HEK293 (cell line): Measurements from ENCODE around the gene CAB39.
A peak's percentile ranks its signal among the peaks of the same experiment; 100 is the strongest.

ENCODE experiments used
- BCL11A ChIP-seq: fragments of 450-650 bp; formaldehyde crosslinking; IDR thresholded peaks from 2 replicates; pipeline ENCODE4 v1.5.1; 2016; ENCODE audit warnings: low read depth, missing biosample characterization, missing genetic modification characterization
- GLIS1 ChIP-seq: fragments of 450-650 bp; formaldehyde crosslinking; IDR thresholded peaks from 2 replicates; pipeline ENCODE4 v1.5.1; 2016; ENCODE audit warnings: missing biosample characterization, missing genetic modification characterization
- MEIS1 ChIP-seq: sonication (generic); formaldehyde crosslinking; IDR thresholded peaks from 2 replicates; pipeline ENCODE4 v1.8.1; 2022; ENCODE audit warnings: missing genetic modification reagents, mild to moderate bottlenecking, borderline replicate concordance
- SCRT2 ChIP-seq: fragments of 450-650 bp; formaldehyde crosslinking; IDR thresholded peaks from 2 replicates; pipeline ENCODE4 v1.5.1; 2016; ENCODE audit warnings: missing biosample characterization, missing genetic modification characterization
- TCF7L2 ChIP-seq: IDR thresholded peaks from 2 replicates; pipeline ENCODE4 v1.6.1; 2011; ENCODE audit warnings: low read depth, mild to moderate bottlenecking, inconsistent platforms, low read length, moderate library complexity, borderline replicate concordance
- ZBTB10 ChIP-seq: fragments of 450-650 bp; formaldehyde crosslinking; IDR thresholded peaks from 2 replicates; pipeline ENCODE4 v1.5.1; 2016; ENCODE audit warnings: missing biosample characterization, missing genetic modification characterization
- ZBTB17 ChIP-seq: fragments of 450-650 bp; formaldehyde crosslinking; IDR thresholded peaks from 2 replicates; pipeline ENCODE4 v1.5.1; 2016; ENCODE audit warnings: missing biosample characterization, missing genetic modification characterization
- ZBTB20 ChIP-seq: fragments of 450-650 bp; formaldehyde crosslinking; IDR thresholded peaks from 2 replicates; pipeline ENCODE4 v1.5.1; 2016; ENCODE audit warnings: missing biosample characterization, missing genetic modification characterization
- ZFHX2 ChIP-seq: fragments of 450-650 bp; formaldehyde crosslinking; conservative IDR thresholded peaks from 2 replicates; pipeline ENCODE4 v1.5.1; 2016; ENCODE audit warnings: missing biosample characterization, missing genetic modification characterization
- ZFP3 ChIP-seq: fragments of 450-650 bp; formaldehyde crosslinking; IDR thresholded peaks from 2 replicates; pipeline ENCODE4 v1.5.1; 2016; ENCODE audit warnings: low read depth, missing biosample characterization, missing genetic modification characterization
- ZNF10 ChIP-seq: fragments of 450-650 bp; formaldehyde crosslinking; IDR thresholded peaks from 2 replicates; pipeline ENCODE4 v1.5.1; 2017; ENCODE audit warnings: missing biosample characterization, missing genetic modification characterization
- ZNF169 ChIP-seq: fragments of 450-650 bp; formaldehyde crosslinking; IDR thresholded peaks from 2 replicates; pipeline ENCODE4 v1.5.1; 2016; ENCODE audit warnings: missing biosample characterization, missing genetic modification characterization
- ZNF18 ChIP-seq: fragments of 450-650 bp; formaldehyde crosslinking; IDR thresholded peaks from 2 replicates; pipeline ENCODE4 v1.5.1; 2016; ENCODE audit warnings: missing biosample characterization, missing genetic modification characterization
- ZNF223 ChIP-seq: fragments of 450-650 bp; formaldehyde crosslinking; IDR thresholded peaks from 2 replicates; pipeline ENCODE4 v1.5.1; 2016; ENCODE audit warnings: missing biosample characterization, missing genetic modification characterization
- ZNF26 ChIP-seq: fragments of 450-650 bp; formaldehyde crosslinking; IDR thresholded peaks from 2 replicates; pipeline ENCODE4 v1.5.1; 2016; ENCODE audit warnings: missing biosample characterization, missing genetic modification characterization
- ZNF404 ChIP-seq: fragments of 450-650 bp; formaldehyde crosslinking; IDR thresholded peaks from 2 replicates; pipeline ENCODE4 v1.5.1; 2017; ENCODE audit warnings: missing biosample characterization, missing genetic modification characterization
- ZNF501 ChIP-seq: fragments of 450-650 bp; formaldehyde crosslinking; IDR thresholded peaks from 2 replicates; pipeline ENCODE4 v1.5.1; 2016; ENCODE audit warnings: missing biosample characterization, missing genetic modification characterization
- ZNF529 ChIP-seq: fragments of 450-650 bp; formaldehyde crosslinking; IDR thresholded peaks from 2 replicates; pipeline ENCODE4 v1.5.1; 2017; ENCODE audit warnings: missing genetic modification characterization, missing biosample characterization; ENCODE audit not compliant: insufficient replicate concordance
- ZNF610 ChIP-seq: fragments of 450-650 bp; formaldehyde crosslinking; IDR thresholded peaks from 2 replicates; pipeline ENCODE4 v1.5.1; 2016; ENCODE audit warnings: missing biosample characterization, missing genetic modification characterization, borderline replicate concordance
- ZNF645 ChIP-seq: fragments of 450-650 bp; formaldehyde crosslinking; IDR thresholded peaks from 2 replicates; pipeline ENCODE4; 2016; ENCODE audit warnings: missing biosample characterization, missing genetic modification characterization
- ZNF670 ChIP-seq: fragments of 450-650 bp; formaldehyde crosslinking; IDR thresholded peaks from 2 replicates; pipeline ENCODE4 v1.5.1; 2016; ENCODE audit warnings: missing biosample characterization, missing genetic modification characterization, low read depth
- TF ChIP-seq, protein P1 (sequence below): fragments of 450-650 bp; formaldehyde crosslinking; IDR thresholded peaks from 2 replicates; pipeline ENCODE4 v1.5.1; 2016; ENCODE audit warnings: missing biosample characterization, missing genetic modification characterization
- TF ChIP-seq, protein P2 (sequence below): fragments of 450-650 bp; formaldehyde crosslinking; IDR thresholded peaks from 2 replicates; pipeline ENCODE4 v1.5.1; 2016; ENCODE audit warnings: missing biosample characterization, missing genetic modification characterization
- TF ChIP-seq, protein P3 (sequence below): fragments of 450-650 bp; formaldehyde crosslinking; IDR thresholded peaks from 2 replicates; pipeline ENCODE4 v1.5.1; 2016; ENCODE audit warnings: missing biosample characterization, missing genetic modification characterization
- TF ChIP-seq, protein P4 (sequence below): fragments of 450-650 bp; formaldehyde crosslinking; IDR thresholded peaks from 2 replicates; pipeline ENCODE4 v1.5.1; 2016; ENCODE audit warnings: missing biosample characterization, missing genetic modification characterization

Gene CAB39

DNA sequence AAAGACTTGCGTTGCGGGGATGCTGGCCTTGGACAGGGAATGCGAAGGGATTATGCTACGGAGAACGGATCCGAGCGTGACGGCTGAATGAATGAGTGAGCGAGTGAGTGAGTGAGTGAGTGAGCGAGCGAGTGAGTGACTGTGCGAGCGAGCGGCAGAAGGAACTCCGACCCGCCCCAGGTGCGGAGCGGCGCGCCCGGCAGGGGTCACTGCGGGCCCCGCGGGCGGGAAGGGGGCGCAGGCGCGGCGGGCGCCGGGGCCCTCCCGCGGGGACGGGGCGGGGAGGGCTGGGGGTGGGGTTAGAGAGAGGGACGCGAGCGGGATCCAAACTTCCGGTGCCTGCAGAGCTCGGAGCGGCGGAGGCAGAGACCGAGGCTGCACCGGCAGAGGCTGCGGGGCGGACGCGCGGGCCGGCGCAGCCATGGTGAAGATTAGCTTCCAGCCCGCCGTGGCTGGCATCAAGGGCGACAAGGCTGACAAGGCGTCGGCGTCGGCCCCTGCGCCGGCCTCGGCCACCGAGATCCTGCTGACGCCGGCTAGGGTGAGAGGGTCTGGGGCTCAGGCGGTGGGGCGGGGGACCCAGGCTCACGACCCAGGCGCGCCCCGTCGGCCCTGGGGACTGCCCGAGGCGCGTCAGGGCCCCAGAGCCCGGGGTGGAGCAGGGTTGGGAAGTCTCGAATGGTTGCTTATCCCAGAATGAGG, 152.1 kb downstream of the CAB39 start, which contains the start of gene ITM2C (continued):
- TF ChIP-seq, protein P1, sequence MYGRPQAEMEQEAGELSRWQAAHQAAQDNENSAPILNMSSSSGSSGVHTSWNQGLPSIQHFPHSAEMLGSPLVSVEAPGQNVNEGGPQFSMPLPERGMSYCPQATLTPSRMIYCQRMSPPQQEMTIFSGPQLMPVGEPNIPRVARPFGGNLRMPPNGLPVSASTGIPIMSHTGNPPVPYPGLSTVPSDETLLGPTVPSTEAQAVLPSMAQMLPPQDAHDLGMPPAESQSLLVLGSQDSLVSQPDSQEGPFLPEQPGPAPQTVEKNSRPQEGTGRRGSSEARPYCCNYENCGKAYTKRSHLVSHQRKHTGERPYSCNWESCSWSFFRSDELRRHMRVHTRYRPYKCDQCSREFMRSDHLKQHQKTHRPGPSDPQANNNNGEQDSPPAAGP = peak; percentile 67
- TF ChIP-seq, protein P2, sequence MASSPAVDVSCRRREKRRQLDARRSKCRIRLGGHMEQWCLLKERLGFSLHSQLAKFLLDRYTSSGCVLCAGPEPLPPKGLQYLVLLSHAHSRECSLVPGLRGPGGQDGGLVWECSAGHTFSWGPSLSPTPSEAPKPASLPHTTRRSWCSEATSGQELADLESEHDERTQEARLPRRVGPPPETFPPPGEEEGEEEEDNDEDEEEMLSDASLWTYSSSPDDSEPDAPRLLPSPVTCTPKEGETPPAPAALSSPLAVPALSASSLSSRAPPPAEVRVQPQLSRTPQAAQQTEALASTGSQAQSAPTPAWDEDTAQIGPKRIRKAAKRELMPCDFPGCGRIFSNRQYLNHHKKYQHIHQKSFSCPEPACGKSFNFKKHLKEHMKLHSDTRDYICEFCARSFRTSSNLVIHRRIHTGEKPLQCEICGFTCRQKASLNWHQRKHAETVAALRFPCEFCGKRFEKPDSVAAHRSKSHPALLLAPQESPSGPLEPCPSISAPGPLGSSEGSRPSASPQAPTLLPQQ (tag by site-specific recombination) = no peak
- no peak for TF ChIP-seq ZNF18 (tag by site-specific recombination)
- TF ChIP-seq ZNF26 (tag by site-specific recombination) = no peak
- TF ChIP-seq ZBTB20 (tag by site-specific recombination) = no peak; the same call in 1 of the 2 replicates
- no peak for TF ChIP-seq ZNF670
- TF ChIP-seq ZNF169 = no peak
- no peak for TF ChIP-seq ZNF529 (tag by site-specific recombination)
- TF ChIP-seq BCL11A = 0 out of 2 replicates have a peak, but pooled peaks have one; percentile 48
- TF ChIP-seq MEIS1 (CRISPR knock-in tag) = no peak
- no peak for TF ChIP-seq ZFHX2 (tag by site-specific recombination)
- TF ChIP-seq ZNF223 (tag by site-specific recombination) = 0 out of 2 replicates have a peak, but pooled peaks have one; percentile 22
- TF ChIP-seq ZNF404 (tag by site-specific recombination) = no peak
- TF ChIP-seq ZFP3 (tag by site-specific recombination) = no peak
- TF ChIP-seq ZBTB17 = peak; percentile 85
- peak; percentile 98 for TF ChIP-seq ZNF610 (tag by site-specific recombination)
- peak; percentile 39 for TF ChIP-seq GLIS1 (tag by site-specific recombination)
- TF ChIP-seq SCRT2 (tag by site-specific recombination) = no peak
- TF ChIP-seq, protein P3, sequence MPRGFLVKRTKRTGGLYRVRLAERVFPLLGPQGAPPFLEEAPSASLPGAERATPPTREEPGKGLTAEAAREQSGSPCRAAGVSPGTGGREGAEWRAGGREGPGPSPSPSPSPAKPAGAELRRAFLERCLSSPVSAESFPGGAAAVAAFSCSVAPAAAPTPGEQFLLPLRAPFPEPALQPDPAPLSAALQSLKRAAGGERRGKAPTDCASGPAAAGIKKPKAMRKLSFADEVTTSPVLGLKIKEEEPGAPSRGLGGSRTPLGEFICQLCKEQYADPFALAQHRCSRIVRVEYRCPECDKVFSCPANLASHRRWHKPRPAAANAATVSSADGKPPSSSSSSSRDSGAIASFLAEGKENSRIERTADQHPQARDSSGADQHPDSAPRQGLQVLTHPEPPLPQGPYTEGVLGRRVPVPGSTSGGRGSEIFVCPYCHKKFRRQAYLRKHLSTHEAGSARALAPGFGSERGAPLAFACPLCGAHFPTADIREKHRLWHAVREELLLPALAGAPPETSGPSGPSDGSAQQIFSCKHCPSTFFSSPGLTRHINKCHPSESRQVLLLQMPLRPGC = peak; percentile 61; the same call in 1 of the 2 replicates
- no peak for TF ChIP-seq ZNF10
- no peak for TF ChIP-seq TCF7L2
- 0 out of 2 replicates have a peak, but pooled peaks have one; percentile 18 for TF ChIP-seq ZBTB10 (tag by site-specific recombination)
- no peak for TF ChIP-seq ZNF645 (tag by site-specific recombination)
- no peak for TF ChIP-seq ZNF501 (tag by site-specific recombination)
- TF ChIP-seq, protein P4, sequence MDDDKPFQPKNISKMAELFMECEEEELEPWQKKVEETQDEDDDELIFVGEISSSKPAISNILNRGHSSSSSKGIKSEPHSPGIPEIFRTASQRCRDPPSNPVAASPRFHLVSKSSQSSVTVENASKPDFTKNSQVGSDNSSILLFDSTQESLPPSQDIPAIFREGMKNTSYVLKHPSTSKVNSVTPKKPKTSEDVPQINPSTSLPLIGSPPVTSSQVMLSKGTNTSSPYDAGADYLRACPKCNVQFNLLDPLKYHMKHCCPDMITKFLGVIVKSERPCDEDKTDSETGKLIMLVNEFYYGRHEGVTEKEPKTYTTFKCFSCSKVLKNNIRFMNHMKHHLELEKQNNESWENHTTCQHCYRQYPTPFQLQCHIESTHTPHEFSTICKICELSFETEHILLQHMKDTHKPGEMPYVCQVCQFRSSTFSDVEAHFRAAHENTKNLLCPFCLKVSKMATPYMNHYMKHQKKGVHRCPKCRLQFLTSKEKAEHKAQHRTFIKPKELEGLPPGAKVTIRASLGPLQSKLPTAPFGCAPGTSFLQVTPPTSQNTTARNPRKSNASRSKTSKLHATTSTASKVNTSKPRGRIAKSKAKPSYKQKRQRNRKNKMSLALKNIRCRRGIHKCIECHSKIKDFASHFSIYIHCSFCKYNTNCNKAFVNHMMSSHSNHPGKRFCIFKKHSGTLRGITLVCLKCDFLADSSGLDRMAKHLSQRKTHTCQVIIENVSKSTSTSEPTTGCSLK (tag by site-specific recombination) = no peak
